Rectal smooth muscle tissue (tissue), 1 donor: ENCODE results near the gene NPEPL1.
"Not testable (repeated sequence)": the region's sequence is repeated elsewhere in the genome, so short reads cannot be mapped to it uniquely, and the experiment has no call there.

Experiments used
- H3K27ac ChIP-seq: one replicate; pipeline ENCODE4 v1.7.0; 2013; ENCODE audit warnings: low read depth, low read length, inconsistent platforms
- H3K27me3 ChIP-seq: one replicate; pipeline ENCODE4 v1.7.0; 2013; ENCODE audit warnings: low read length; ENCODE audit not compliant: control insufficient read depth, insufficient read depth
- H3K36me3 ChIP-seq: one replicate; pipeline ENCODE4 v1.7.0; 2013; ENCODE audit warnings: low read length; ENCODE audit not compliant: control insufficient read depth, insufficient read depth
- H3K4me1 ChIP-seq: one replicate; pipeline ENCODE4 v1.7.0; 2013; ENCODE audit warnings: low read length; ENCODE audit not compliant: control insufficient read depth, insufficient read depth
- H3K4me3 ChIP-seq: one replicate; pipeline ENCODE4 v1.7.0; 2013; ENCODE audit warnings: low read length
- H3K9ac ChIP-seq: one replicate; pipeline ENCODE4 v1.7.0; 2013; ENCODE audit warnings: low read length

Gene NPEPL1

DNA sequence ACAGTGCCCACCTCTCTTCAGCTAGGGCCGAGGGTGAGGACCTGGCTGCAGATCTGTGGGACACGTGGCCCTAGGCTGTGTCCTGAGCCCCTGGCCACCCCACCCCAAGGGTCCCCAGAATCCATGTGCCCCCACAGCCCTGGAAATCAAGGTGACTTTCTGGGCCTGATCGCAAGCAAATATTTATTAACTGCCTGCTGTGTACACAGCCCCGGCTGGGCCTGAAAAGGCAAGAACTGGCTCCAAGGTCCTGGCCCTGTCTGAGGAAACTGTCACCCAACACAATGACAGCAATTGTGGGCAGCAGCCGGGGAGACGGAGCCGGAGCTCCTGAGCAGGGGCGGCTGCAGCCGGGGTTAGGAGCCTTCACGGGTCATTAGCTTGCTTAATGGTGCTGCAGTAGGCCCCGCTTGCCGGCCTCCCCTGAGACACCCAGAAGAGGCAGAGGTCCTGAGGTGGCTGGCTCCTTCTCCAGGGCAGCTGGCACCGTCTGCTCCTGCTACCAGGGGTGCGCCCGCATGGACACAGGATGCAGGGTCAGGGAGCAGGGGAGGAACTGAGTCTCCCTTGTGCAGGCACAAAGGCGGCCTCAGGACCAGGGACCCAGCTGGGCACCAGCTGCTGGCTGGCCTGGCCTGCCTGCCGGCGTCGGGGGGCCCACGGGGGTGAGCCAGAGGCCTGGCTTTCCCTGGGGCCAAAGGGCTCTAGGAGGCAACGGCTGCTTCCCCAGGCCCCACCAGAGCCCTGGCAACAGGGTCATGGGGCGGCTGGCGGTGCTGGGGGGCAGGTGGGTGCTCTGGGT, 24.1 kb downstream of the NPEPL1 start:
- Histone ChIP-seq H3K27ac (no peak overlapping the region), H3K36me3 (no peaks in the 10 kb centered on the region)

DNA sequence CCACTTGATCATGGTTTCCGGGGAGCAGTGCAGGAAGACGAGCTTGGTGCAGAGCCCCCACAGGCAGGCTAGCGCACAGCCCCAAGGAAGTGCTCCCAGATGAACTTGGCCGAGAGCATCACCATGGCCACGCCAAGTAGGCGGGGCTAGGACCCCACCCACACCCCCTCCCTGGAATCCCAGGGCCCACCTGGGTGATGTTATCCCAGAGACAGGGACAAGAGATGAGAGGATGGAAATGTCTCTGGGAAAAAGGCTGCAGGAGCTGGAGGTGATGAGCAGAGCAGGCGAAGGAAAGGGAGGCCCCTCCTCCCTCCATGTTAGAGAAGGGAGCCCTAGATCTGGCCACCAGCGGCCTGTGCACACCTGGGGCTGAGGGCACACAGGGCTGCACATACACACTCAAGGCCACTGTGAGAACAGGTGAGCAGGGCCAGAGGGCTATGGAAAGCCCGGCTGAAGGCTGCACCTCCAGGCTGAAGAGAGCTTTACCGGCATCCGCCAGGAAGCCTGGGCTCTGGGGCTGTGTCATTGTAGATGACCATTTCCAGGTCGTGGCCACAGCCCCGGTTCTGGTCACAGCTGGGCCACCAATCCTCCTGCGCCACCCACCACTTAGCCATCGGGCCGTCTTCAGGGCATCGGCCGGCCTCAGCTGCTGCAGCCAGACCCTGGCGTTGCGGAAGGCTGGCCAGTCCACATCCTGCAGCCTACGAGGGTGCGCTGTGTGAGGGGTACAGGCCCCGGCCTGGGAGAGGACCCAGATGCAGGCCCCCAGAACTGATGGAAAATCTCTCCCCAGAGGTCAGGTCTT, 24.9 kb downstream of the NPEPL1 start:
- no peak overlapping the region for H3K4me3 ChIP-seq
- H3K9ac ChIP-seq: no peak overlapping the region
- H3K27me3 ChIP-seq: no peaks in the 10 kb centered on the region
- H3K27ac ChIP-seq: no peak overlapping the region
- H3K36me3 ChIP-seq: no peaks in the 10 kb centered on the region
- no peaks in the 10 kb centered on the region for H3K4me1 ChIP-seq

More for the DNA sequence above, 24.1 kb downstream of the NPEPL1 start:
- Histone ChIP-seq H3K27me3 (no peaks in the 10 kb centered on the region), H3K4me3 (no peak overlapping the region), H3K9ac (no peak overlapping the region), H3K4me1 (no peaks in the 10 kb centered on the region)

- H3K4me3 ChIP-seq: no peak overlapping the region
- H3K27ac ChIP-seq: no peak overlapping the region
- H3K4me1 ChIP-seq: no peaks in the 10 kb centered on the region
- H3K27me3 ChIP-seq: no peaks in the 10 kb centered on the region
- H3K9ac ChIP-seq: no peak overlapping the region
- no peaks in the 10 kb centered on the region for H3K36me3 ChIP-seq
Observed at GRCh38 chr20:58718121-58718563, 25.5 kb downstream of the NPEPL1 start.

GRCh38 chr20:58718729-58719128, 26.1 kb downstream of the NPEPL1 start:
- Histone ChIP-seq H3K9ac (no peak overlapping the region), H3K4me3 (no peak overlapping the region), H3K36me3 (no peaks in the 10 kb centered on the region), H3K27me3 (peaks cover 5% of the 10 kb centered on the region), H3K4me1 (no peaks in the 10 kb centered on the region), H3K27ac (no peak overlapping the region)

DNA sequence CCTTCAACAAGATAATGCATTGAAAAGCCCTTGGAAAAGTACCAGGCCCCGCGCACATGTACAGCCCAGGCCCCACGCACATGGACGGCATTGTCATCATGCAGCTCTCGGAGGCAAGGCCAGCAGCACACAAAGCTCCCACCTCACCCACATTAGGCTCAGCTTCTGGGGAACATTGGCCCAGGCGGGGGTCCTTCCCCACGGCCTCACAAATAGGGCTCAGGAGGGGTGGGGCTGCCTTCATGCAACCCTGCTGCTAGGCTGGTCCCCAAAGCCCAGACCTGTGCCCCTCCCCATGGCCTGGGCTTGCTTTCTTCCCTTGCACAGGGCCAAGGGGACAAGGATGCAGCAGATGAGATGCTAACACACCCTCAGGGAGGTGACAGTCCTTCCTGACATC, 26.7 kb downstream of the NPEPL1 start:
- H3K9ac ChIP-seq: no peak overlapping the region
- no peaks in the 10 kb centered on the region for H3K4me1 ChIP-seq
- no peak overlapping the region for H3K4me3 ChIP-seq
- H3K27ac ChIP-seq: no peak overlapping the region
- no peaks in the 10 kb centered on the region for H3K36me3 ChIP-seq
- H3K27me3 ChIP-seq: peaks cover 5% of the 10 kb centered on the region

GRCh38 chr20:58719971-58720371, 27.4 kb downstream of the NPEPL1 start:
- H3K4me1 ChIP-seq: no peaks in the 10 kb centered on the region
- H3K4me3 ChIP-seq: no peak overlapping the region

GRCh38 chr20:58720890-58721289, 28.3 kb downstream of the NPEPL1 start:
- H3K36me3 ChIP-seq: no peaks in the 10 kb centered on the region
- H3K27ac ChIP-seq: no peak overlapping the region
- H3K27me3 ChIP-seq: peaks cover 5% of the 10 kb centered on the region
- H3K9ac ChIP-seq: no peak overlapping the region
- no peaks in the 10 kb centered on the region for H3K4me1 ChIP-seq
- no peak overlapping the region for H3K4me3 ChIP-seq

More at GRCh38 chr20:58719971-58720371, 27.4 kb downstream of the NPEPL1 start:
- Histone ChIP-seq H3K9ac (no peak overlapping the region), H3K27ac (no peak overlapping the region), H3K36me3 (no peaks in the 10 kb centered on the region), H3K27me3 (peaks cover 5% of the 10 kb centered on the region)

DNA sequence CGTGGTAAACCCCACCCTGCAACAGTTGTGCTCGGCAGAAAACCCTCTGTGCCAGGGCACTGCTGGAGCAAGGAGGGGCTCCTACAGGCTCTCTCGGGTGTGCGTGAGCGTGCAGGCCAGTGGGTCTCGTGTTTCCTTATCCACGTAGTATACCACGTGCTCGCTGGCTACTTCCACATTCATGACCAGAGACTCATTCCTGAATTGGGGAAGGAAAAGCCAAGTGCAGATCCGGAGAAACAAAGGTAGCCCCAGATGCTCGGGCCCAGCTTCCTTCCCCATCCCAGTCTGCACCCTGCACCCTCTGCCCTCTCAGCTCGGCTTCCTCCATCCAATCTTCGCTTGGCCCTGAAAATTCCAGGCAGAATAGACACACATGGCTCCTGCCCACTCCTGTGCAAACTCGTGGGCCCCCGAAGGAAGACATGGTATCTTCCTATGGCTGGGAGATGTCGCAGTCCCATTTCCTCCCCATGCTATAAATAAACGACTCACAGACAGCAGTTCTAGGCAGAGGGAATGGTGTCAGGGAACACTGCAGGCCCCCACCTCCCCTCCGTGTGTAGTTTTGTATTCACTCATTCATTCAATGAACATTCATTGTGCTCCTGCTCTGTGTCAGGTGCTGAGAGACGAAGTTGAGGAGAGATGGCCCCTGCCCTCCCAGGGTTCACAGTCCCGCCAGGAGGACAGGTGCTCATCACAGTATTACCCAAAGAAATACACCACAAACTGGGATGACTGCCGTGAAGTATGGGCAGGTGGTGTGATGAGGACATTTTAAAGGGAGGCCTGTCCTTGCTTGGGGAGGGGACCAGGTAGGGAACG, 29.6 kb downstream of the NPEPL1 start:
- H3K4me1 ChIP-seq: no peaks in the 10 kb centered on the region
- H3K4me3 ChIP-seq: no peak overlapping the region
- peaks cover 5% of the 10 kb centered on the region for H3K27me3 ChIP-seq
- no peak overlapping the region for H3K27ac ChIP-seq
- H3K9ac ChIP-seq: no peak overlapping the region
- H3K36me3 ChIP-seq: no peaks in the 10 kb centered on the region

DNA sequence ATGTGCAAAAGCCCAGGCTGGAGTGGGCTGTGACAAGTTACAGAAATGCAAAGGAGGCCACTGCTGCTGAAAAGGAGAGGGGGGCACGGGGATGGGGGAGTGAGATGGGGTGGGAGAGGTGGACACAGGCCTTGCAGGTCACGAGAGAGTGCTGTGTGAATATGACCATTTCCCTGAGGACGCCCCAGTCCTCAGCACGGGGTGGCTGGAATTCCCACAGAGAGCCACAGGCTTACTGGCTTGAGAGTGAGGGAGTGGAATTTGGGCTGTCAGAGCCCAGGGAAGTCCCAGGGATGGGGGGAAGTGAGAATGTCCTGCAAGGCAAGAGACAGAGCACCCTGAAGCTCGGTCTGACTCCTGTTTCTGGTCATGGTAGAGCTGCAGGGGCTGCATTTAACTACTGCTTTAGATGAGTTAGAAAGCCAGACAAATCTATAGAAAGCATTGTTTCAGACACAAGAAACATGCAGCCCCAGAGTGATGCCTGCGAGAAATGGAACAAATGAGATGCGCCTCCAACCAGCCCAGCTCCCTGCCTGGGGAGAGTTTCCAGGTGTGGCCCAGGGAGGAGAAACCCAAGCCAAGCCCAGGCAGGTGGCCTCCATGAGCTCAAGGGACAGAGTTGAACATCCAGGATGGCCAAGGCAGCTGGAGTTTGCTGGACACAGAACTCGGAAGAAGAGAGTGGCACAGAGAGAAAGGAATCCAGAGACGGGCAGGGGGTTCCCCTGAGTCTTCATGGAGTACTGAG, 30.5 kb downstream of the NPEPL1 start:
- H3K27me3 ChIP-seq: peaks cover 5% of the 10 kb centered on the region
- no peak overlapping the region for H3K4me3 ChIP-seq
- no peak overlapping the region for H3K9ac ChIP-seq
- no peaks in the 10 kb centered on the region for H3K4me1 ChIP-seq
- no peaks in the 10 kb centered on the region for H3K36me3 ChIP-seq
- no peak overlapping the region for H3K27ac ChIP-seq

GRCh38 chr20:58723628-58723984, 31.0 kb downstream of the NPEPL1 start:
- H3K27me3 ChIP-seq: peaks cover 5% of the 10 kb centered on the region
- no peak overlapping the region for H3K4me3 ChIP-seq
- H3K36me3 ChIP-seq: no peaks in the 10 kb centered on the region
- no peak overlapping the region for H3K9ac ChIP-seq
- H3K27ac ChIP-seq: no peak overlapping the region
- no peaks in the 10 kb centered on the region for H3K4me1 ChIP-seq

- H3K27me3 ChIP-seq, H3K27ac ChIP-seq, H3K36me3 ChIP-seq, H3K4me3 ChIP-seq, H3K9ac ChIP-seq, H3K4me1 ChIP-seq: not testable (repeated sequence)
Observed at GRCh38 chr20:58726156-58726555, 33.6 kb downstream of the NPEPL1 start.
